ENCODE measurements around the gene PPM1J. TPM values are rescaled to one million over a fixed set of nuclear protein-coding genes. Genes with fewer than 3 reads are reported as not detected.

The PPM1J gene
- total and polyA plus RNA-seq, 9 of the 15 experiments (the other 6 are each of a cell fraction or from before 2014, with no cell fraction given) = 0.25 to 10.5 (median 4.2) TPM

GRCh38 chr1:112704934-112705627 lies 10.1 kb downstream of the PPM1J start (continued):
- TF ChIP-seq HNRNPL (IDR thresholded peaks at IDR 0.05; ENCODE audit: low read depth, low read length) = no peak
- TF ChIP-seq IFI16 (CRISPR knock-in tag; IDR thresholded peaks at IDR 0.05) = no peak
- no peak for TF ChIP-seq TEAD1 (CRISPR knock-in tag; IDR thresholded peaks at IDR 0.05)
- no peak for TF ChIP-seq ZNF639 (CRISPR knock-in tag; conservative IDR thresholded peaks at IDR 0.05 in 1 of 2, IDR thresholded peaks at IDR 0.05 in 1 of 2)
- TF ChIP-seq ZNF77 (CRISPR knock-in tag; IDR thresholded peaks at IDR 0.05) = no peak
- TF ChIP-seq FOXO4 (CRISPR knock-in tag; IDR thresholded peaks at IDR 0.05) = no peak
- peak; percentile 66; the same call in 1 of the 2 replicates for TF ChIP-seq ESRRA (IDR thresholded peaks at IDR 0.05; ENCODE audit: borderline replicate concordance, low read depth)
- TF ChIP-seq CBX3 (IDR thresholded peaks at IDR 0.05; ENCODE audit: borderline replicate concordance in 1 of 2, low read length in 2 of 2) = peak in 1 of 2 experiments; percentile 81; a peak in 1 of 3 replicates
- no peak for TF ChIP-seq RBM15 (IDR thresholded peaks at IDR 0.05; ENCODE audit: insufficient read depth, low read length)
- no peak for TF ChIP-seq CBX5 (IDR thresholded peaks at IDR 0.05; ENCODE audit: borderline replicate concordance, low read depth)
- no peak for TF ChIP-seq ZNF140 (CRISPR knock-in tag; IDR thresholded peaks at IDR 0.05)
- TF ChIP-seq REST (IDR thresholded peaks at IDR 0.05; ENCODE audit: borderline replicate concordance) = peak; percentile 23; the same call in 1 of the 2 replicates
- TF ChIP-seq REST (CRISPR knock-in tag; IDR thresholded peaks at IDR 0.05; ENCODE audit: low read depth) = no peak
- TF ChIP-seq EP300 (IDR thresholded peaks at IDR 0.05; ENCODE audit: low read length) = peak; percentile 53; the same call in 1 of the 2 replicates
- TF ChIP-seq BDP1 (IDR thresholded peaks at IDR 0.05; ENCODE audit: insufficient read depth, insufficient read length) = no peak
